Thyroid gland (tissue), 4 donors: Measurements from ENCODE around the gene RELA. TPM values are rescaled to one million over a fixed set of nuclear protein-coding genes. Genes with fewer than 3 reads are reported as not detected.

ENCODE experiments used
- DNase-seq, 2 donors: peaks; one replicate each; pipeline ENCODE4 v3.0.0-alpha.2; 2019
- H3K27ac ChIP-seq, 3 donors: fragments of 200-600 bp; sonication (generic); 1 replicate in 2 of 3; 2 replicates in 1 of 3; pipeline ENCODE4 v1.5.1; 2016 to 2019; ENCODE audit warnings: mild to moderate bottlenecking in 1 of 3, moderate library complexity in 1 of 3
- H3K27me3 ChIP-seq: fragments of 200-600 bp; sonication (generic); one replicate; pipeline ENCODE4 v1.5.1; 2019
- H3K36me3 ChIP-seq, 2 donors: fragments of 200-600 bp; sonication (generic); one replicate each; pipeline ENCODE4 v1.5.1; 2016 to 2019
- H3K4me1 ChIP-seq, 2 donors: fragments of 200-600 bp; sonication (generic); one replicate each; pipeline ENCODE4 v1.5.1; 2017 to 2019
- H3K4me3 ChIP-seq, 3 donors: fragments of 200-600 bp; sonication (generic); replicated peaks in 1 of 3; 1 replicate in 2 of 3; 2 replicates in 1 of 3; pipeline ENCODE4 v1.5.1; 2016; ENCODE audit warnings: mild to moderate bottlenecking in 1 of 3
- H3K9me3 ChIP-seq: fragments of 200-600 bp; sonication (generic); one replicate; pipeline ENCODE4 v1.5.1; 2017
- CTCF ChIP-seq, 6 experiments: fragments of 200-600 bp in 3 of 6; fragments of 450-650 bp in 3 of 6; sonication (generic) in 3 of 6; IDR thresholded peaks; one replicate each; pipeline ENCODE4 v1.5.1; 2016 to 2019; ENCODE audit warnings: antibody characterized with exemption in 6 of 6, mild to moderate bottlenecking in 2 of 6, inconsistent platforms in 1 of 6, moderate library complexity in 1 of 6
- POLR2A ChIP-seq, 2 donors: fragments of 450-650 bp; IDR thresholded peaks; one replicate each; pipeline ENCODE4 v1.6.1; 2017; ENCODE audit warnings: antibody characterized with exemption in 2 of 2, mild to moderate bottlenecking in 2 of 2, moderate library complexity in 1 of 2
- WGBS, 2 donors: methylation state at CpG; one replicate each; pipeline ENCODE4 v1.1.5; 2017; 5-methylcytosine and 5-hydroxymethylcytosine counted together
- intact Hi-C: fragments of 100-400 bp; cut with DNase I; formaldehyde crosslinking; loops from one replicate; pipeline ENCODE4 v1.15.1; 2023
- total RNA-seq, 4 donors: library from RNA; depleted of rRNA; stranded (reverse); fragments of >200 nt; gene quantifications; one replicate each; pipeline ENCODE4 v1.2.3, GENCODE V29; 2016

RELA gene
- total RNA-seq, 4 donors from 2014 or later: 40.3 to 55.8 (median 48.7) TPM

GRCh38 chr11:65653229-65654225 lies 9.2 kb downstream of the RELA start:
- Histone ChIP-seq H3K27me3 (no peaks in the 10 kb centered on the region), H3K27ac (peak overlapping the region; percentile 84 to 97 (median 91)), H3K4me3 (peak overlapping the region in 1 of 3 donors; percentile 44), H3K4me1 (peaks cover 25 to 38% of the 10 kb centered on the region in 2 donors), H3K9me3 (no peaks in the 10 kb centered on the region), H3K36me3 (peaks cover 55 to 60% of the 10 kb centered on the region in 2 donors)
- WGBS, 2 donors: 16 to 23% methylated on average over 11 to 12 of the region's 12 CpGs
- intact Hi-C loops: loop anchor here (5.0 kb wide), 1 partner anchor 36 kb away; the partner anchor contains the start of gene PCNX3
- TF ChIP-seq CTCF (IDR thresholded peaks at IDR 0.05) (no peak), POLR2A (IDR thresholded peaks at IDR 0.05) (peak in 1 of 2 donors; percentile 20)
- DNase-seq: peak; percentile 89 to 92

GRCh38 chr11:65652511-65653228 lies 10.0 kb downstream of the RELA start:
- TF ChIP-seq POLR2A (IDR thresholded peaks at IDR 0.05) (peak in 1 of 2 donors; percentile 69), CTCF (IDR thresholded peaks at IDR 0.05) (peak in 1 of 6 experiments; percentile 25)
- peaks cover 25 to 38% of the 10 kb centered on the region in 2 donors for H3K4me1 ChIP-seq
- 0 to 1% methylated on average over 29 to 33 of the region's 68 CpGs for WGBS, 2 donors
- H3K36me3 ChIP-seq: peaks cover 46 to 52% of the 10 kb centered on the region in 2 donors
- H3K4me3 ChIP-seq: peak overlapping the region in 2 of 3 donors; percentile 28 to 44
- no peaks in the 10 kb centered on the region for H3K27me3 ChIP-seq
- DNase-seq: peak; percentile 91 to 92
- peak overlapping the region; percentile 84 to 97 (median 91) for H3K27ac ChIP-seq
- intact Hi-C loops: loop anchor here (5.0 kb wide), 1 partner anchor 35 kb away; the partner anchor contains the start of gene PCNX3
- H3K9me3 ChIP-seq: no peaks in the 10 kb centered on the region

- H3K36me3 ChIP-seq: peaks cover 38 to 46% of the 10 kb centered on the region in 2 donors
- H3K4me1 ChIP-seq: peaks cover 25 to 46% of the 10 kb centered on the region in 2 donors
- H3K27me3 ChIP-seq: no peaks in the 10 kb centered on the region
- WGBS, 2 donors: 33 to 35% methylated on average over 22 to 26 of the region's 28 CpGs
- H3K9me3 ChIP-seq: no peaks in the 10 kb centered on the region
- TF ChIP-seq CTCF (IDR thresholded peaks at IDR 0.05) (no peak), POLR2A (IDR thresholded peaks at IDR 0.05) (no peak)
- peak overlapping the region; percentile 84 to 97 (median 91) for H3K27ac ChIP-seq
- DNase-seq: peak; percentile 41 to 47
- intact Hi-C loops: loop anchor here (5.0 kb wide), 1 partner anchor 35 kb away; the partner anchor contains the start of gene PCNX3
- H3K4me3 ChIP-seq: peak overlapping the region in 1 of 3 donors; percentile 44
Observed at GRCh38 chr11:65651589-65652510, 10.9 kb downstream of the RELA start.

- Histone ChIP-seq H3K27ac (peak overlapping the region in 1 of 3 donors; percentile 97), H3K4me1 (peaks cover 25 to 48% of the 10 kb centered on the region in 2 donors), H3K9me3 (no peaks in the 10 kb centered on the region), H3K36me3 (peaks cover 32 to 40% of the 10 kb centered on the region in 2 donors), H3K27me3 (no peaks in the 10 kb centered on the region), H3K4me3 (no peak overlapping the region)
- 90 to 94% methylated on average over 3 of the region's 3 CpGs for WGBS, 2 donors
- intact Hi-C loops: loop anchor here (5.0 kb wide), 1 partner anchor 34 kb away; the partner anchor contains the start of gene PCNX3
- TF ChIP-seq POLR2A (IDR thresholded peaks at IDR 0.05): no peak
- no peak for DNase-seq
Observed at GRCh38 chr11:65651339-65651588, 11.5 kb downstream of the RELA start.
